Karpas-422 (cell line): ENCODE measurements around the gene MFSD6. TPM values are rescaled to one million over a fixed set of nuclear protein-coding genes. Genes with fewer than 3 reads are reported as not detected.

Experiments
- DNase-seq: peaks from one replicate; pipeline ENCODE4 v3.0.0-alpha.2; 2015
- H2AFZ ChIP-seq: fragments of 200-600 bp; sonication (generic); 2 replicates; pipeline ENCODE4 v1.6.1; 2014; ENCODE audit warnings: antibody characterized with exemption, low read length, mixed read lengths
- H3K27ac ChIP-seq: fragments of 200-600 bp; sonication (generic); 2 replicates; pipeline ENCODE4 v1.5.1; 2014; ENCODE audit warnings: mild to moderate bottlenecking, low read length, moderate library complexity
- H3K27me3 ChIP-seq: fragments of 200-600 bp; sonication (generic); 2 replicates; pipeline ENCODE4 v1.6.1; 2014; ENCODE audit warnings: low read length, mixed read lengths
- H3K36me3 ChIP-seq: fragments of 200-600 bp; sonication (generic); 2 replicates; pipeline ENCODE4 v1.6.1; 2014; ENCODE audit warnings: low read length, mixed read lengths; ENCODE audit not compliant: insufficient read depth
- H3K4me1 ChIP-seq: fragments of 200-600 bp; sonication (generic); 2 replicates; pipeline ENCODE4 v1.6.1; 2014; ENCODE audit warnings: mild to moderate bottlenecking, low read length, mixed read lengths
- H3K4me2 ChIP-seq: fragments of 200-600 bp; sonication (generic); 2 replicates; pipeline ENCODE4 v1.6.1; 2014; ENCODE audit warnings: low read length, low read depth, mild to moderate bottlenecking; ENCODE audit not compliant: poor library complexity, severe bottlenecking
- H3K4me3 ChIP-seq: fragments of 200-600 bp; sonication (generic); 2 replicates; pipeline ENCODE4 v1.5.1; 2014; ENCODE audit warnings: mild to moderate bottlenecking, antibody characterized with exemption, low read length, mixed read lengths
- H3K79me2 ChIP-seq: fragments of 200-600 bp; sonication (generic); 2 replicates; pipeline ENCODE4 v1.6.1; 2014; ENCODE audit warnings: mild to moderate bottlenecking, low read length, mixed read lengths
- H3K9ac ChIP-seq: fragments of 200-600 bp; sonication (generic); 2 replicates; pipeline ENCODE4 v1.6.0; 2014; ENCODE audit warnings: low read length
- H3K9me2 ChIP-seq: fragments of 200-600 bp; sonication (generic), shearing (Covaris generic); replicated peaks from 2 replicates; pipeline ENCODE4 v1.6.0; 2014; ENCODE audit warnings: mild to moderate bottlenecking, low read length, moderate library complexity; ENCODE audit not compliant: insufficient read depth
- H3K9me3 ChIP-seq: fragments of 300-700, 200-600 bp; sonication (generic); 2 replicates; pipeline ENCODE4 v1.6.1; 2014; ENCODE audit warnings: low read length, mixed read lengths
- H4K20me1 ChIP-seq: fragments of 200-600 bp; sonication (generic); 2 replicates; pipeline ENCODE4 v1.6.1; 2014; ENCODE audit warnings: mild to moderate bottlenecking, antibody characterized with exemption, low read length, low read depth; ENCODE audit not compliant: insufficient read depth
- total RNA-seq: library from RNA; depleted of rRNA; stranded (reverse); fragments of >200 nt; shearing (Covaris generic); gene quantifications from 2 replicates; pipeline ENCODE4 v1.2.3, GENCODE V29; 2014; ENCODE audit warnings: low replicate concordance

Gene MFSD6
- total RNA-seq, 1 experiment from 2014 or later = 65.9 TPM

- Histone ChIP-seq H3K4me1 (peaks cover 43% of the 10 kb centered on the region), H4K20me1 (no peaks in the 10 kb centered on the region), H3K4me3 (no peak overlapping the region), H3K9me3 (no peaks in the 10 kb centered on the region), H3K27ac (peak overlapping the region; percentile 27; the same call in 1 of the 2 replicates), H3K36me3 (no peaks in the 10 kb centered on the region), H3K27me3 (no peaks in the 10 kb centered on the region), H3K9me2 (no peaks in the 10 kb centered on the region), H3K9ac (no peak overlapping the region), H3K79me2 (peaks cover 39% of the 10 kb centered on the region), H3K4me2 (no peak overlapping the region), H2AFZ (no peak overlapping the region)
- no peak for DNase-seq
These were observed 69.7 kb downstream of the MFSD6 start for GRCh38 chr2:190477661-190478454.

- no peak for DNase-seq
- H4K20me1 ChIP-seq = no peaks in the 10 kb centered on the region
- no peaks in the 10 kb centered on the region for H3K36me3 ChIP-seq
- no peak overlapping the region for H2AFZ ChIP-seq
- H3K79me2 ChIP-seq = peaks cover 39% of the 10 kb centered on the region
- peaks cover 43% of the 10 kb centered on the region for H3K4me1 ChIP-seq
- peak overlapping the region; percentile 27 for H3K27ac ChIP-seq
- no peak overlapping the region for H3K4me3 ChIP-seq
- no peaks in the 10 kb centered on the region for H3K9me3 ChIP-seq
- no peak overlapping the region for H3K4me2 ChIP-seq
- no peak overlapping the region for H3K9ac ChIP-seq
- H3K9me2 ChIP-seq = no peaks in the 10 kb centered on the region
- no peaks in the 10 kb centered on the region for H3K27me3 ChIP-seq
These were observed 70.5 kb downstream of the MFSD6 start for GRCh38 chr2:190478572-190479195.

GRCh38 chr2:190481339-190481738, 73.2 kb downstream of the MFSD6 start:
- Histone ChIP-seq H3K9me2 (no peaks in the 10 kb centered on the region), H3K9ac (no peak overlapping the region), H3K9me3 (no peaks in the 10 kb centered on the region), H3K36me3 (peaks cover 6% of the 10 kb centered on the region), H2AFZ (no peak overlapping the region), H3K27ac (peak overlapping the region; percentile 56; the same call in 1 of the 2 replicates), H3K4me2 (no peak overlapping the region), H3K79me2 (peaks cover 62% of the 10 kb centered on the region), H3K4me3 (no peak overlapping the region), H3K27me3 (no peaks in the 10 kb centered on the region), H3K4me1 (peaks cover 43% of the 10 kb centered on the region), H4K20me1 (no peaks in the 10 kb centered on the region)
- DNase-seq = no peak

GRCh38 chr2:190482451-190482850, 74.3 kb downstream of the MFSD6 start:
- Histone ChIP-seq H3K27me3 (no peaks in the 10 kb centered on the region), H3K9me2 (no peaks in the 10 kb centered on the region), H3K4me3 (no peak overlapping the region), H3K4me1 (peaks cover 43% of the 10 kb centered on the region), H3K4me2 (no peak overlapping the region), H3K36me3 (peaks cover 16% of the 10 kb centered on the region), H3K79me2 (peaks cover 70% of the 10 kb centered on the region), H3K27ac (no peak overlapping the region), H3K9me3 (no peaks in the 10 kb centered on the region), H3K9ac (no peak overlapping the region), H4K20me1 (no peaks in the 10 kb centered on the region), H2AFZ (no peak overlapping the region)
- DNase-seq = no peak

GRCh38 chr2:190486037-190486623, 78.0 kb downstream of the MFSD6 start:
- Histone ChIP-seq H2AFZ (no peak overlapping the region), H4K20me1 (no peaks in the 10 kb centered on the region), H3K4me1 (peaks cover 7% of the 10 kb centered on the region), H3K9ac (no peak overlapping the region), H3K4me2 (no peak overlapping the region), H3K9me2 (no peaks in the 10 kb centered on the region), H3K4me3 (no peak overlapping the region), H3K27me3 (no peaks in the 10 kb centered on the region), H3K79me2 (peaks cover 64% of the 10 kb centered on the region), H3K9me3 (no peaks in the 10 kb centered on the region; the same call in 1 of the 2 replicates), H3K36me3 (peaks cover 46% of the 10 kb centered on the region), H3K27ac (no peak overlapping the region)
- no peak for DNase-seq

- Histone ChIP-seq H3K9ac (no peak overlapping the region), H3K27me3 (no peaks in the 10 kb centered on the region), H3K79me2 (peaks cover 65% of the 10 kb centered on the region), H3K4me3 (no peak overlapping the region), H3K4me2 (no peak overlapping the region), H2AFZ (no peak overlapping the region), H4K20me1 (no peaks in the 10 kb centered on the region), H3K4me1 (no peaks in the 10 kb centered on the region), H3K36me3 (peaks cover 61% of the 10 kb centered on the region), H3K27ac (no peak overlapping the region), H3K9me2 (no peaks in the 10 kb centered on the region), H3K9me3 (no peaks in the 10 kb centered on the region; the same call in 1 of the 2 replicates)
- DNase-seq = no peak
These were observed 80.5 kb downstream of the MFSD6 start for GRCh38 chr2:190488516-190489233.

GRCh38 chr2:190489475-190489874, 81.3 kb downstream of the MFSD6 start:
- no peak for DNase-seq
- no peaks in the 10 kb centered on the region for H3K4me1 ChIP-seq
- peaks cover 61% of the 10 kb centered on the region for H3K36me3 ChIP-seq
- no peak overlapping the region for H3K4me3 ChIP-seq
- H3K4me2 ChIP-seq = no peak overlapping the region
- H3K9me3 ChIP-seq = no peaks in the 10 kb centered on the region; the same call in 1 of the 2 replicates
- no peak overlapping the region for H3K27ac ChIP-seq
- no peaks in the 10 kb centered on the region for H4K20me1 ChIP-seq
- peaks cover 57% of the 10 kb centered on the region for H3K79me2 ChIP-seq
- no peak overlapping the region for H2AFZ ChIP-seq
- no peaks in the 10 kb centered on the region for H3K9me2 ChIP-seq
- H3K9ac ChIP-seq = no peak overlapping the region
- no peaks in the 10 kb centered on the region for H3K27me3 ChIP-seq

GRCh38 chr2:190490502-190490901, 82.3 kb downstream of the MFSD6 start:
- Histone ChIP-seq H3K4me2 (no peak overlapping the region), H3K27ac (no peak overlapping the region), H3K9me2 (no peaks in the 10 kb centered on the region), H3K4me1 (no peaks in the 10 kb centered on the region), H3K79me2 (peaks cover 51% of the 10 kb centered on the region), H3K9ac (no peak overlapping the region), H2AFZ (no peak overlapping the region), H3K9me3 (no peaks in the 10 kb centered on the region; the same call in 1 of the 2 replicates), H3K4me3 (no peak overlapping the region), H4K20me1 (no peaks in the 10 kb centered on the region), H3K27me3 (no peaks in the 10 kb centered on the region), H3K36me3 (peaks cover 60% of the 10 kb centered on the region)
- no peak for DNase-seq
